GM19240 (cell line): ENCODE measurements around the gene DNAJB5.

Experiments
- DNase-seq: peaks from one replicate; pipeline ENCODE4 v3.0.0; 2011; ENCODE audit warnings: low spot score; ENCODE audit not compliant: insufficient read length

The DNAJB5 gene

DNA sequence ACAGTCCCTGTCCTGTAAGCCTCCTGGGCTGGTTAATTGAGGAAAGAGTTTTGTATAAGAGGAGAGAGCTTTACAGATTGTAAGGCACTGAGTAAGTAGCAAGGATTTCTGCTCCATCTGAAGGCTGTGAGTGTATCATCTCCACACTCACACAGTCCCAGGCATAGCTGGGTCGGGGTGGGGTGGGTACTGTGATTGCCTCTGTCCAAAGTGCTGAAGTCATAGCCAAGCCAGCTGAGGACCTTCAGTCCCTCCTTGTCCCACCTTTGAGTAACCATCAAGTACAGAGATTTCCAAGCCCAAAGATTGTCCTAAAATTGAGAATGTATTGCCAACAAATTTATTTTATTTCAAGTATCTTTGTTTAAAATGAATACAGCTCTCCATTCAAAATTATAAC is 5.5 kb upstream of the DNAJB5 start:
- no peak for DNase-seq

DNA sequence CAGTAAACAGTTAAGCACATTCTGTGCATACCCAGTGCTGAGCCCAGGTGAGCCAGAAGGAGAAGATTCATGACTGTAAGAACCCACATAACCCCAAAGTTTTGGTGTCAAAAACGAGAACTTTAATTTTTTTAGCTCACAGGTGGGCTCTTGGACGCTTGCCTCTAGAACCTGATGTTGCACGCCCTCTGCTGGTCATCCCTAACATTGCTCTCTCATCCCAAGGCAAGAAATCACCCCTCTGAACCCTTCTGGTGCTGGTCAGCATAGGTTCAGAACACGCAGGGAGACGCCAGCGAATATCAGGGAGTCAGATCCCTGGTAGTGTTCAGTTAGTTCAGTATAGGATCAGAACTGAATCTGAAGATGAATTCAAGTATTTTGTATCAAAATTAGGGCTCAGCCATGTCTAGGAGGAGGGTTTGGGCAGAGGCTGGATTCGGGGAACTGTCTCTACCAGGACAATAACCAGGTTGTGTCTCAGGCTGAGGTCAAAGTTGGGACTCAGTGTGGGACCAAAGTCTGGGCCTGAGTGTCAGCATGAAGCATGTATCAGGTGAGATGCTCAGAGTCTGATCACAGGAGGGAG is 4.1 kb upstream of the DNAJB5 start:
- no peak for DNase-seq

DNA sequence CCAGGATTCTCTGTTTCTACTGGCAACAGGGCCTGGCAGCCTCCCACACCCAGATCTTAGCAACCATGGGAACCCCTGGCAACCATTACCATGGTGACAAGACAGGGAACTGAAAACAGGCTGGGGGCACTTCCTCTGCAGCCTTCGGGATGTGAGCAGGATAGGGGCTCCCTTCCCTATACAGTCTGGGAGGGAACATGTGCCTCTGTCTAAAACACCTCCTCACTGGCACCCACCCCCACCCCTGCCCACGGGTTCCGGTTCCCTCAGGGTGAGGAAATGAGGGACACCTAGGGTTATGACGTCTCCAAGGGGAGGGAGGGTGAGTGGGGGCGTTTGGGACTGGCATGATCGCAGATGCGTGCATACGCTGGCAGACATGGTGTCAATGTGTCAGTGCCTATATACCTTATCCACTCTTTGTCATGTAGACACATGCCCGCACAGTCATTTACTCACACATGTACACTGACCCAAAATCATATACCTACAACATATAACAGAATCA is 3.0 kb upstream of the DNAJB5 start:
- DNase-seq, result no peak

DNA sequence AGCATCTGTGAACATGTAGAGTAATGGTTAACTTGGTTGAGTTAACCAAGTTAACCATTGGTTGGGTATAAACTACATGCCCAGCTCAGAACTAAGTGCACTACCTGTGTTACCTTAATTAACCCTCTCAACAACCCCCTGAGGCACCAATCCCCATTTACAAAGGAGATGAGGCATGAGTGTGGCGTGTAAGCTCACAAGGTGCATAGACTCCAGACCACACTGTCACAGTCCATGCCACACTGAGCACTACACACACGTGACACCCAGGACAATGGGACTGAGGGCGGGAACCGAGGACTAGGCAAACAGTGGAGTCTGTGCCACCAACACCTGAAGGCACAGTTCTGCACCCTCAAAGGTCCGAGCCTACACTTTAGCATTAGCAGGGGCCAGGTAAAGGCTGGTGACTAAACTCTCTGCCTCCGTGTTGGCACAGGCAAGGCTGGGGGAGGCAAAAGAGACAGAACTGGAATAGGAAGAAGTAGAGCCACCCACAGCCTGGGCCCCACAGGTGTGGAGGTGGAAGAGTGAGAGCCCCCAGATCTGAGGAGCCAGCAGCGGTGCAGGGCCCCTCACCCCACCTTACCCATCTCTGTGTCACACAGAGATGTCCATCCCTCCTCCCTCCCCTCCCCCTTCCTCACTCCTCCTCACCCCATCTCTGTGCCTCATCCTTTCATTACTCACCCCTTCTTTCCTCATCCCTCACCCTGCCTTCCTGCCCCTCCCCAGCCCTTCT is 2.2 kb upstream of the DNAJB5 start:
- no peak for DNase-seq

DNA sequence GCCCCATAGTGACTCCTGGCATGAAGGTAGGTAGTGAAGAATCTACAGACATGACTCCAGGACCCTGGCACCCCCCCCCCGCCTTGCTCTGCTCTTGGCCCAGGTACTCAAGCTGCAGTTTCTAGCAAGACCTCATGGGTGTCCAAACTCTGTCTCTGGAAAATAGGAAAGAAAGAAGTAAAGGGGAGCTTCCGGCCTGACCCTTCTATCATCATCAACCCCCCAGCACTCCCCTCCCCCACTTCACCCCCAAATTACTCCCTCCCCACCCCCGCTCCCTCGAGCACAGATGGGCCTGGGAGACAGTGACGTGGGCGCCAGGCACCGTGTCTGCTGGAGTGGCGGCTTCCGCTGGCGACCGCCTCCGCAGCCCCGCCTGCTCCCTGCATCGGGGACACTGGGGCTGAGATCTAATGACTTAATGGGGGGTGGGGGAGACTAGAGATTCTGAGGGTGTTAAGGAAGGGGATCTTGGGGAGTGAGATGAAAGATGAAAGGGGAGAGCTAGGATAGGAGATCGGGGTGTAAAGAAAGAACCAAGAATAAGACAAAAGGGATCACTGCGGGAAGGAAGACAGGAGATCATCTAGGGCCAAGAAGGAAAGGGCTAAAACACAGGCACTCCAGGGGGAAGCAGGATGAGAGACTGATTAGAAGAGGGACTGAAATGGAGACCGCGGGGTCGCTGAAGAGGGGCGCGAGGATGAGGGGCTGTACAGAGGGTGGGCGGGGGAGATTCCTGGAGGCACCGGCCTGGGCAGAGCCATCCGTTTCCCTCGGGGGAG is 1.1 kb upstream of the DNAJB5 start:
- DNase-seq, result no peak

DNA sequence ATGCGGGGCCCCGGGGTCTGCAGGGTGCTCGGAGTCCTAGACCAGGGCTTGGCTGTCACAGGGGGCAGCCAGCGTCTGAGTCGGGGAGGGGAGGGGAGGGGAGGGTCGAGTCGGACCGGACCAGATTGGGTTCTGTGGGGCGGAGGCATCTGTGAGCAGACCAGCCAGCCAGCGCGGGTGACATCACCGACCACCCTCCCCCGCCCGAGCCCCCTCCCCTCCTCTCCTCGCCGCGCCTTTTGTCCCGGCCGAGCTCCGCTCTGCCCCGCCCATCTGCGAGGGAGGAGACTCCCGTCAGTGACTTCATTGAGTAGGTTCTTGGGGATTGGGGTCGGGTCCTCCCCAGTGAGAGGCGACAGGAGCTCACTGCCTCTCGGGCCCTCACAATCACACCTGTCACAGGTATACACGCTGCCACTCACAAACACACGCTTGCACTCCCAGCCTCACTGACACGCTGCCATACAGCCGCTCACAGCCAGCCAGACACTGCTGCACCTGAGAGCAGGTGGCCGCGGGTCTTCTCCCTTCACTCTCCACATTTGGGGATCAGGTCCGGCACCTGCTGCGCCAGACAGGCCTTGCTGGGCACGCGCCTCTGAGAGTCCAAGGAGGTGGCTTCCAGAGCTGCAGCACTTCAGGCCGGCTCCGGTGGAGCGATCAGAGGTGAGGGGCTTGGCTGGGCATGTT is 546 bp downstream of the DNAJB5 start:
- no peak for DNase-seq

DNA sequence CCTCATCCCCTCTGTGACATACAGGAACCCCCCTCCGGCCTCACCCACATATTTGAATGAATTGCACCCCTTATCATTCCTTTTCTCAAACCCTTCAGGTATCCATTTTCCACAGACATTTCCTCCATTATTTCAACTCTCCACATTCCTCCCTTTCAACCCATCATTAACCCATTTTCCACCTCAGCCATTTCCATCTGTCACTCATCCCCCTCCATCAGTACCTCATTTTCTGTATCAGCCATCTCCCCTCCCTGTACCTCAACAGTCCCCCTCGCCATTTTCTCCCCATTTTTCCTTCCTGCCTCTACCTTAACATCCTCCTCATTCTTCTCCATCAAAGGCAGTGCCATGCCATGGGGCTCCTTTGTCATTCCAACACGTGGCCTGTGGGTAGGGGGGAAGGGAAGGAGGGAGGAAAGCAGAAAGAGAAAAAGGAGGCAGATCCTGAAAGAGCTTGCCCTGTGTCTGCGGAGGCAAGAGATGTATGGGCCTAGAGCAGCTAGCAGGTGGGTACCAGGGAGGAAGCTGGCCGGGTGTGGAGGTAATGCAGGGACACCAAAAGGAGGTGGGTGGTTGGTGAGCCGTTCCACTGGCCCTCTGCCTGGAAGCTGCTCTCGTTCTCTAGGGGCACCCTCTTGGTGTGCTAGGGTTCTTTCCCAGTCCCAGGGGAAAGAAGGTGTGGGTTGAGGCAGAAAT is 1.5 kb downstream of the DNAJB5 start:
- DNase-seq, result no peak

DNA sequence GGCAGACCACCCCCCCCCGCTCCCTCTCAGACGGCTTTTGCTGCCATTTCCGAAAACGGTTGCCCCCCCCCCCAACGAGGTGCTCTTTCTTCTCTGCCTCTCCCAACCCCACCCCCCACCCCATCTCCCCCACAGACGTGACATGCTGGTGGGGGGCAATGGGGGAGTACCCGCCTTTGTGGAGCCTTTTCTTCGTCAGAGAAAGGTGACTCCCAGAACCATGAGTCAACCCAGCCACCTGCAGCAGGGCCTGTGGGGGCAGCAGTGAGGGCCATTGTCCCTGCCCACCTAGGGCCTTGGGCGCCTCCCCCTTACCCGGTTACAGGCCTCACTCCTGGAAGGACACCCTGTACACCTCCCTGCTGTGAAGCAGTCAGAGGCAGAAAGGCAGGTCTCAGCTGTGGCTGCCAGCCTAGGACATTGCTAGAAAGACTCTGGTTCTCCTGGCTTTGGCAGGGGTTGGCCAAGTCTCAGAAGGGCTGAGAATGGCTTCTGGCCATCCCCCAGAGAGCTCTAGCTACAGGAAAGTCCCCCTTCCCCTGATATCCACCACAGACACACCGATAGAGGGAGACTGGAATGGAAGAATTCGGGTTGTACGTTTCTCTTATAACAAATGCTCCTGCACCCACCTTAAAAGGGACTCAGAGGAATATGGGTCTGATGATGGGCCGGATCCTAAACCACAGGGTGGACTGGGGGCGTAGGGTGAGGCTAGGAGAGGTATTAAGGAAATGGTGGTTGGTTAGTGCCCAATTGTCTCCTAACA is 2.2 kb downstream of the DNAJB5 start:
- DNase-seq, result no peak

DNA sequence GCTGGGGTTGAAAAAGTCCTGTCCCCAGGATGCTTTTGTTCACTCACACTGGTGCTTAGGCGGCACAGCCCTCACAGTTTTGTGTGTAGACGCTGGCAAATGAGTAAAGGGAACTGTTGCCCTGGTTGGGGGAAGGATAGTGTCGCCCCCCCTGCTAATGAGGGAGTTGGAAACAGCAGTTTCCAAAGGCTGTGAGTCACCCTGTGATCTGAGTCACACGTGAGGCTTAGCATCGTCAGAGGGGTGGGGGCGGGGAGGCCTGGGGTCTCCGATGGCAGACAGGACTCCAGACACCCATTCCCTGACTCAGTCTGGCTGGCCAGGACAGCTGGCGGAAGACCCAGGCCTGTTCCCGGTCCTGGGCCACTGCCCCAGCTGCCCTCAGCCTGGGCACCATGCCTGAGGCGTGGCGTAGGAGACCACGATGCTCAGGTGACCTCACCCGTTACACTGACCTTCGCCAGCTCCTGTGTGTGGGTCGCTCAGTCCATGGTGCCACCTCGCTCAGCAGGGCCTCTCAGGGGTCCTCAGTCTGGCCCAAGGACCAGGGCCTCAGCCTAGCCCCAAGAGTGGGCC is 2.9 kb downstream of the DNAJB5 start:
- DNase-seq, result no peak

DNA sequence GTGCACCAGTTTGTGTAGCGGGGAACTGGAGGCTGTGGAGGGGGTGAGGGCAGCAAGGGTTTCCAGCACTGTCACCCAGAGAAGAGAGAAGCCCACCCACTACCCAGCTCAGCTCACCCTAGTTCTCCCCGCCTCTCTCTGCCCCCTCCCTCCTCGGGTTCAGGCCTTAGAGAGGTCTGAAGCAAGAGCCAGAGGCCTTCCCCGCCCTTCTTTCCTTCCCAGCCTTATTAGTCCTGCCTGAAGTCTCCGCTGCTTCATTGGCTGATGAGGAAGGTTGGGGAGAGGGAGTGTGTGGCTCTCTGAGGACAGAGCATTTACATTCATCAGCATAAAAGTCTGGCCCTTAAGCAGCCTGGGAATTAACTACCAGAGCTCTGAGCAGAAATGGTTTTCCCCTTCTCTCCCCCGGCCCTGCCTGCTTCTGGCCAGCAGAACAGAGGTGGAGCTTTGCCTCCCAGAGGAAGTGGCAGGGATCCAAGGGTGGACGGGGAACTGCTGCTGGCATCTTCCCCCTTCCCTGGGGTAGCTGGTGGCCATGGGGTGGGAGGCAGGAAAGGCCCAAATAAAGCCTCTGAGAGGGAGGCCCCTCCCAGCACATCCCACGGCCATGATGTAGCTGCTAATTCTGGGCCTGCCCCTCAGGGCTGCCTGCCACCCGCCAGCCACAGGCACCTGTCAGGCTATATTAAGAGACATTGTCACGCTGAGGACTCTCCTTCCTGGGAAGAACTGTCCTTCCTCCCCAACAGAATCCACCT is 4.1 kb downstream of the DNAJB5 start:
- DNase-seq, result no peak

DNA sequence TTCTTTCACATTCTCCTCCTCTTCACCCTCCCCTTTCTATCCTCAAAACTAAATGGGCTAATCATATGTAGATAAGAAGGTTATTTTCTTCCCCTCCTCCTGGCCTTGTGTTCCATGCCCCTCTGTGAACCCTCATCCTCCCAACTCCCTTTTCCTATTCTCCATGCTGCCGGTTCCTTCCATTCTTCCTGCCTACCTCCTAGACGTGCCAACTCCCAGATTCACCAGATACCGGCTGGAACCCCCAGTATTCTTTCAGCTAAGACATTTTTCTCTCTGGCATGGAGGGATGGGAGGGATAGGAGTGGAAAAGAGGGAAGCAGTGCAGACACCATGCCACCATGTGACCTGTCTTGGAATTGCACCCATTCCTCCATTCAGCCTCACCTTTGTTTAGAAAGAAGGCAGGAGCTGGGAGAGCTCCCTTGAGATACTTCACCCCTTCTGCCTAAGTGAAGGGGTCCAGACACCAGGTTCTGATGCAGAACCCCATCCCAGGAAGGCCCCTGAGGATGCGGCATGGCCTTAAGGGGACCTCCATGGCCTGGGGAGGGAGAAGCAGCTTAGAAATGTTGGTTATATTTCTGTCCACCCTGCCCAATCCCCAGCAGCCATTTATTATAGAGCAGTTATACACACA is 4.8 kb downstream of the DNAJB5 start:
- no peak for DNase-seq

DNA sequence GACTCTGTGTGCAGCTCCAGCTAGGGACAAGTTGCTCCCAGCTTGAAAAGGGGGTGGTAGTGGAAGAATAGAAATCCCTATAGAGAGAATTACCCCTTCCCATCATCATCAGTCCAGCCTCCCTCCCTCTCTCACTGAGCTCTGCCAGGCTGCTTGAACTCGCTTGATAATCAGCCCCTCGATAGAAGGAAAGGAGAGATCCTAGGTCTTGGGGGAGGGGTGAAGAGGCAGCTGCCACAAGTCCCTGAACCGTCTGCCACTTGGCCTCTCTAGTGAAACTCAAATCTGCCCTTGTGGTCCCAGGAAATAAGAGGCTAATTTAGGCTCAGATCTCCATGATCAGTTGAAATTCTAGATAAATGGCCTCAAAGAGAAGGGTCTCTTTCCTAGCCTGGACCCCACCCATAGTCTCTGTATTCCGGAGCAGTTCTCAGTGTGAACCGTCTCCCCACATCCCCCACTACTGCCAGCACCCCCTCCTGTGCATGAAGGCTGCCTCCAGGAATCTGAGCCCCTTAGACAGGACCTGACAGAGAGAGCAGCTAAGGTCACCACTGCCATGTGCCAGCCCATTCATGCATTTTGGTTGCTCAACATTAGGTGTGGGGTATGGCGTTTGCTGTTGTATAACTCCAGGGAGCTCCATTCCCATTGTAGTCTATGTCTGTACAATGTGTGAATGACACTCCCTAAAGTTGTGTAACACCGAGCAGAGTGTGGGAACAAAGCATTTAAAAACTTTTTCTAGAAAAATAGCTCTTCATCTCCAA is 5.5 kb downstream of the DNAJB5 start:
- no peak for DNase-seq

DNA sequence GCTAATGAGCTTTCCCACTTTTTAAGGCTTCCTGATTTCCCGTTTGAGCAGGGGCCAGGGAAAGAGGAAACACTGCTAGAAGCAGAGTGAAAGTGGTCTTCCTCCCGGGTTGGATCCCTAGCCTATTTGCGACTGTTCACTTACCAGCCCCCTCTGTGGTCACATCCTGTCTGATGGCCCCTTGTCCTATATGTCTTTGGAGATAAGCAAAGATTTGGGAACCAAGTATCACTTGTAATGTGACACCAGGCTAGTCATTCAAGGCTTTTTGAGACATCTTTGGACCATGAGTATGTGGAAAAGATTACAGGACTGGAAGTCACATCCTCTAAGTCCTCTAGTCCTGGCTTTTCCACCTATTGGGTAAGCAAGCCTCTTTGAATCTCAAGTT is 6.1 kb downstream of the DNAJB5 start:
- DNase-seq, result no peak

DNA sequence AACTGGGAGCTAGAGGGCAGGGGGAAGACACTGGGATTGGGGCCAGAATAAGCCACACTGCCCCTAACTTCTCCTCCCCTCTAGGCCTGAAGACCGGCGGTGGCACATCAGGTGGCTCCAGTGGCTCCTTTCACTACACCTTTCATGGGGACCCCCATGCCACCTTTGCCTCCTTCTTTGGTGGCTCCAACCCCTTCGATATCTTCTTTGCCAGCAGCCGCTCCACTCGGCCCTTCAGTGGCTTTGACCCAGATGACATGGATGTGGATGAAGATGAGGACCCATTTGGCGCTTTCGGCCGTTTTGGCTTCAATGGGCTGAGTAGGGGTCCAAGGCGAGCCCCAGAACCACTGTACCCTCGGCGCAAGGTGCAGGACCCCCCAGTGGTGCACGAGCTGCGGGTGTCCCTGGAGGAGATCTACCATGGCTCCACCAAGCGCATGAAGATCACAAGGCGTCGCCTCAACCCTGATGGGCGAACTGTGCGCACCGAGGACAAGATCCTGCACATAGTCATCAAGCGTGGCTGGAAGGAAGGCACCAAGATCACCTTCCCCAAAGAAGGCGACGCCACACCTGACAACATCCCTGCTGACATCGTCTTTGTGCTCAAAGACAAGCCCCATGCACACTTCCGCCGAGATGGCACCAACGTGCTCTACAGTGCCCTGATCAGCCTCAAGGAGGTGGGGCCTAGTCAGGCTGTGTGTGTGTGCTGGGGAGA is 6.8 kb downstream of the DNAJB5 start:
- no peak for DNase-seq

DNA sequence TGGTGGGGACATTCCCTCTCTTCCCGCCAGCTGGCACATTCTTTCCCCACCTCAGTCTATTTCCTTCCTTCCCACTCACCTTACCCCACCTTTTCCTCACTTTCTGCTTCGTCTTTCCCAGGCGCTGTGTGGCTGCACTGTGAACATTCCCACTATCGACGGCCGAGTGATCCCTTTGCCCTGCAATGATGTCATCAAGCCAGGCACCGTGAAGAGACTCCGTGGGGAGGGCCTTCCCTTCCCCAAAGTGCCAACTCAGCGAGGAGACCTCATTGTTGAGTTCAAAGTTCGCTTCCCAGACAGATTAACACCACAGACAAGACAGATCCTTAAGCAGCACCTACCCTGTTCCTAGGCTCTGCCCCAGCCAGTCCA is 7.3 kb downstream of the DNAJB5 start:
- DNase-seq, result no peak

DNA sequence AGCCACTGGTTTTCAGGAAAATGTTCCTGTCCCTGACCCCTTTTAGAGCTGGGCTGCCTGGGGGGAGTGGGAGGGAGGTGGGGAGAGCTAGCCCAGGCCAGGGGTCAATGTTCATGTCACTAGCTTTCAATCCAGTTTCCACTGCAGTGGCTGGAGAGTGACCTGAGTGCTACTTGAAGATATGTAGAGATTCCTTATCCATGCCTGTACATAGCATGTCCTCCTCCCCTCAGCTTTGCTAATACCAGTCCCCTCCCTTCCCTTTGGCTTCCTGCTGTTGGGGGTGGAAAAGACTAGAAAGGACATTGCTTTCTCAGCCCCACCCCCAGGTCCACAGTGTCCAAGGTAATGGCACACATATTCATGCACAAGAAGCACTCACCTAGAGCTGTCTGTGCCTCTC is 7.8 kb downstream of the DNAJB5 start:
- DNase-seq, result no peak

DNA sequence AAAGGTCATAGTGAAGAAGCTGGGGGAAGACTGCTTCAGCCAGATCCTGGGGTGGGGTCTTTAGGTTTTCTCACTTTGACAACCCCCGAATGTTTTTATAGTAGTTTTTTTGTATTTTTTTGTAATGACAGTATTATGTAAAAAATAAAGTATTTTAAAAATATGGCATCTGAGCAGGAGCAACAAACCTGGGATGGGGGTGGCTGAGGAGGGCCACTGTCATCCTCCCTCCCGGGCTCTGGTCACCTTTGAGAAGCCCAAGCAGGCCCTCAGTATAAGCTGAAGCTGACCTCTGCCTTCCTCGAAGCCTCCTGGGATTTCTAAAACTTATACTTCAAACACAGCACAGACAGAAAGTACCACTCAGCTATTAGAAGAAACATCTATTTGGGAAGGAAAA is 8.7 kb downstream of the DNAJB5 start:
- DNase-seq, result no peak

DNA sequence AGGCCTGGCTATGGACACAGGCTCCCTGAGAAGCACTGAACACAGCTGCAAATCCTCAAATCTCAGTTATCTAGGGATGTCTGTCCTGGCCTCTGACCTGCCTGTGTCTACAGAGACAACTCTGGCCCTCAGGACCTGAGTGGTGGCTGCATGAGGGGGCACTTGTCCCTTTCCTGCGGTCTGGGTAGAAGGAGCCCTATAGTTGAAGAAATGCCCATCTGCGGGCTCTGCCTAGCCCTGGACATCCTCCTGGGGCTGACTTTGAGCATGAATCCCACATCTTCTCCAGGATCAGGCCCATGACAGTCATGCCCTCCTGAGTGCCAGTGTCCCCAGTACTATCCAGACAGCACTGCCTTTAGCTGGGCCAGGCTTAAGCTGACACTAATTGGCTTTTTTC is 10.0 kb downstream of the DNAJB5 start:
- DNase-seq, result no peak
